Caco-2 (cell line): Measurements from ENCODE around the gene SYP. TPM values are rescaled to one million over a fixed set of nuclear protein-coding genes. Genes with fewer than 3 reads are reported as not detected.

ENCODE experiments used
- BruUV-seq: library from RNA; stranded (reverse); fragments of 400-500 nt; replicated peaks from 2 replicates; lab custom pipeline; 2021; lab: Mats Ljungman, UMichigan
- CTCF ChIA-PET: fragments of 300-600 bp; sonication (Branson Sonifier 250); formaldehyde crosslinking; loops from one replicate; lab custom pipeline; 2022; ENCODE audit warnings: antibody characterized with exemption; lab: Charles Lee
- POLR2A ChIA-PET: fragments of 300-600 bp; sonication (Branson Sonifier 250); formaldehyde crosslinking; loops from one replicate; lab custom pipeline; 2022; ENCODE audit warnings: antibody characterized with exemption; lab: Charles Lee
- DNase-seq, 2 experiments: peaks; one replicate each; pipeline versions ENCODE4 v3.0.0 to v3.0.0-alpha.2; 2020 to 2022
- H3K27me3 ChIP-seq: replicated peaks from 2 replicates; pipeline ENCODE4 v1.6.0; 2011; ENCODE audit warnings: low read length; ENCODE audit not compliant: control insufficient read depth, insufficient read depth
- H3K36me3 ChIP-seq: 2 replicates; pipeline ENCODE4 v1.5.1; 2011; ENCODE audit warnings: low read length; ENCODE audit not compliant: control insufficient read depth, insufficient read depth
- H3K4me1 ChIP-seq: fragments of 250-450 bp; sonication (Bioruptor Pico); 2 replicates; pipeline ENCODE4 v1.5.1; 2020; ENCODE audit warnings: mild to moderate bottlenecking
- H3K4me3 ChIP-seq: 2 replicates; pipeline ENCODE4 v1.5.1; 2011; ENCODE audit warnings: low read depth, mild to moderate bottlenecking, control low read depth, low read length
- H3K9me3 ChIP-seq: fragments of 250-450 bp; sonication (Bioruptor Pico); 2 replicates; pipeline ENCODE4 v1.5.1; 2020; ENCODE audit warnings: mild to moderate bottlenecking, moderate library complexity
- H3K27ac Mint-ChIP-seq: one replicate; pipeline ENCODE4 v1.8.0; 2022; ENCODE audit warnings: mixed read lengths; ENCODE audit not compliant: unreplicated experiment
- H3K27me3 Mint-ChIP-seq: one replicate; pipeline ENCODE4 v1.8.0; 2022; ENCODE audit warnings: mixed read lengths; ENCODE audit not compliant: insufficient read depth, unreplicated experiment
- H3K36me3 Mint-ChIP-seq: one replicate; pipeline ENCODE4 v1.8.0; 2022; ENCODE audit warnings: mild to moderate bottlenecking, mixed read lengths; ENCODE audit not compliant: insufficient read depth, unreplicated experiment
- H3K4me1 Mint-ChIP-seq: one replicate; pipeline ENCODE4 v1.8.0; 2022; ENCODE audit warnings: low read depth, mixed read lengths; ENCODE audit not compliant: unreplicated experiment
- H3K4me3 Mint-ChIP-seq: one replicate; pipeline ENCODE4 v1.8.0; 2022; ENCODE audit warnings: mild to moderate bottlenecking, moderate library complexity, mixed read lengths; ENCODE audit not compliant: unreplicated experiment
- H3K9me3 Mint-ChIP-seq: one replicate; pipeline ENCODE4 v1.8.0; 2022; ENCODE audit warnings: mixed read lengths; ENCODE audit not compliant: unreplicated experiment
- intact Hi-C: fragments of 100-400 bp; cut with micrococcal nuclease; formaldehyde crosslinking; loops from one replicate; pipeline ENCODE4 v1.10.0; 2022; ENCODE audit not compliant: unreplicated experiment
- total RNA-seq: library from RNA; stranded (reverse); gene quantifications from 2 replicates; pipeline ENCODE4 v1.2.3, GENCODE V29; 2022
- TF ChIP-seq, protein P1 (sequence below), 2 experiments: fragments of 200-600 bp in 1 of 2; IDR thresholded peaks; 1 replicate in 1 of 2; 2 replicates in 1 of 2; pipeline versions ENCODE4 v1.5.1 to v1.8.0; 2011 to 2022; ENCODE audit warnings: antibody characterized with exemption in 1 of 2, control low read depth in 1 of 2, inconsistent platforms in 1 of 2, low read depth in 1 of 2, low read length in 1 of 2, mild to moderate bottlenecking in 1 of 2, moderate library complexity in 1 of 2; ENCODE audit not compliant: insufficient read depth in 1 of 2, severe bottlenecking in 1 of 2, unreplicated experiment in 1 of 2

SYP gene
- total RNA-seq, 1 experiment from 2014 or later: 18.3 TPM

DNA sequence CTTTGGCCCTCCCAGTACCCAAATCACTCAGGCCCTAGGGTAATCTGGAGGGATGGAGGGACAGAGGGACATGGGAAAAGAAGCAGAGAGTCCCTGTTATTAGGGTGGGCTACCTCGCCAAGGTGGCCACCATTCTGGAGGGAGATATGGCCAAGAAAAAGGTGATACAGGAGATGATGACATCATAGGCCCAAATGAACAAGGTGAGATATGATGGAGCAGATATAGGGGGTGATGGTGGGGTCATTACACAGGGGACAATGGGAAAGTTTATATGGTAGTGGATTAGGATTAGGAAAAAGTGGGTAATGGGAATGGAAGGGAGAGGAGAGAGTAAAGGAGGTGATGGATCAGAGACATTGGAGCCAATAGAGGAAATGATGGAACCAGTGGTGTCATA lies 12.9 kb upstream of the SYP start:
- Mint-ChIP-seq H3K9me3 (no peaks in the 10 kb centered on the region), H3K27ac (no peak overlapping the region), H3K36me3 (no peaks in the 10 kb centered on the region), H3K4me1 (no peaks in the 10 kb centered on the region), H3K4me3 (no peak overlapping the region), H3K27me3 (peaks cover 2% of the 10 kb centered on the region)
- no peaks in the 10 kb centered on the region for H3K27me3 ChIP-seq
- H3K4me1 ChIP-seq: no peaks in the 10 kb centered on the region
- H3K36me3 ChIP-seq: no peaks in the 10 kb centered on the region
- POLR2A ChIA-PET: no interaction called here
- no peak overlapping the region for H3K4me3 ChIP-seq
- intact Hi-C loops: no loop called here
- no TSS peak for BruUV-seq
- CTCF ChIA-PET: no interaction called here
- DNase-seq: no peak
- no peaks in the 10 kb centered on the region for H3K9me3 ChIP-seq
- TF ChIP-seq, protein P1, sequence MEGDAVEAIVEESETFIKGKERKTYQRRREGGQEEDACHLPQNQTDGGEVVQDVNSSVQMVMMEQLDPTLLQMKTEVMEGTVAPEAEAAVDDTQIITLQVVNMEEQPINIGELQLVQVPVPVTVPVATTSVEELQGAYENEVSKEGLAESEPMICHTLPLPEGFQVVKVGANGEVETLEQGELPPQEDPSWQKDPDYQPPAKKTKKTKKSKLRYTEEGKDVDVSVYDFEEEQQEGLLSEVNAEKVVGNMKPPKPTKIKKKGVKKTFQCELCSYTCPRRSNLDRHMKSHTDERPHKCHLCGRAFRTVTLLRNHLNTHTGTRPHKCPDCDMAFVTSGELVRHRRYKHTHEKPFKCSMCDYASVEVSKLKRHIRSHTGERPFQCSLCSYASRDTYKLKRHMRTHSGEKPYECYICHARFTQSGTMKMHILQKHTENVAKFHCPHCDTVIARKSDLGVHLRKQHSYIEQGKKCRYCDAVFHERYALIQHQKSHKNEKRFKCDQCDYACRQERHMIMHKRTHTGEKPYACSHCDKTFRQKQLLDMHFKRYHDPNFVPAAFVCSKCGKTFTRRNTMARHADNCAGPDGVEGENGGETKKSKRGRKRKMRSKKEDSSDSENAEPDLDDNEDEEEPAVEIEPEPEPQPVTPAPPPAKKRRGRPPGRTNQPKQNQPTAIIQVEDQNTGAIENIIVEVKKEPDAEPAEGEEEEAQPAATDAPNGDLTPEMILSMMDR (IDR thresholded peaks at IDR 0.05; ENCODE audit: insufficient read depth in 1 of 2, low read depth in 1 of 2, low read length in 1 of 2, severe bottlenecking in 1 of 2, unreplicated experiment in 1 of 2): no peak

DNA sequence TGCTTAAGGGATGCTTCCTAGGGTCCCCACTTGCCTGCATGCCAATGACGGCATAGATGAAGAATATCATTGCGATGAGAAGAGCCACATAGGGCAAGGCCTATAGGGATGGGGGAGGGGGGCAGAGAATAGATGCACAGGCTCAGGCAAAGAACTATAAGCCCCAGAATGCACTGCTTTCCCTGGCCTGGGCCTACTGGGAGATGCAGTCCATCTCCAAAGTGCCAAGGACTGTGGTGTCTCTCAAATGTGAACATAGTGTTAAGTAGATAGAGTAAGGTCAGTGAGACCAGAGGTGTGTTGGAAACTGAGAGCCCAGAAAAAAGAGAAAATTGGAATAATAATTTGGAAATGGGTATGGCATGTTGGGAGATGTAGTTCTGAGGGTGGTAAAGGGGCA lies 12.2 kb upstream of the SYP start:
- Histone ChIP-seq H3K36me3 (no peaks in the 10 kb centered on the region), H3K9me3 (no peaks in the 10 kb centered on the region), H3K4me1 (no peaks in the 10 kb centered on the region), H3K4me3 (no peak overlapping the region), H3K27me3 (no peaks in the 10 kb centered on the region)
- TF ChIP-seq, protein P1 (IDR thresholded peaks at IDR 0.05; ENCODE audit: insufficient read depth in 1 of 2, low read depth in 1 of 2, low read length in 1 of 2, severe bottlenecking in 1 of 2, unreplicated experiment in 1 of 2): no peak
- CTCF ChIA-PET: no interaction called here
- POLR2A ChIA-PET: no interaction called here
- peaks cover 2% of the 10 kb centered on the region for H3K27me3 Mint-ChIP-seq
- no peaks in the 10 kb centered on the region for H3K4me1 Mint-ChIP-seq
- intact Hi-C loops: no loop called here
- no peaks in the 10 kb centered on the region for H3K9me3 Mint-ChIP-seq
- no peak overlapping the region for H3K27ac Mint-ChIP-seq
- H3K4me3 Mint-ChIP-seq: no peak overlapping the region
- no TSS peak for BruUV-seq
- DNase-seq: no peak
- H3K36me3 Mint-ChIP-seq: no peaks in the 10 kb centered on the region

- no peaks in the 10 kb centered on the region for H3K36me3 ChIP-seq
- CTCF ChIA-PET: no interaction called here
- H3K27me3 ChIP-seq: no peaks in the 10 kb centered on the region
- Mint-ChIP-seq H3K4me1 (no peaks in the 10 kb centered on the region), H3K27ac (no peak overlapping the region), H3K9me3 (no peaks in the 10 kb centered on the region), H3K36me3 (no peaks in the 10 kb centered on the region), H3K4me3 (no peak overlapping the region), H3K27me3 (no peaks in the 10 kb centered on the region)
- POLR2A ChIA-PET: no interaction called here
- no peak overlapping the region for H3K4me3 ChIP-seq
- BruUV-seq: no TSS peak
- intact Hi-C loops: no loop called here
- TF ChIP-seq, protein P1 (IDR thresholded peaks at IDR 0.05; ENCODE audit: insufficient read depth in 1 of 2, low read depth in 1 of 2, low read length in 1 of 2, severe bottlenecking in 1 of 2, unreplicated experiment in 1 of 2): no peak
- no peaks in the 10 kb centered on the region for H3K4me1 ChIP-seq
- no peak for DNase-seq
- no peaks in the 10 kb centered on the region for H3K9me3 ChIP-seq
Observed at GRCh38 chrX:49211074-49211473, 11.1 kb upstream of the SYP start.
